ENCODE measurements around the gene ADAM30.

ADAM30 gene

GRCh38 chr1:119908661-119909060 lies 12.3 kb upstream of the ADAM30 start:
- no peak for DNase-seq (ENCODE audit: low read depth in 2 of 2)

- DNase-seq (ENCODE audit: low read depth in 2 of 2), result no peak
Observed at GRCh38 chr1:119906927-119907652, 10.8 kb upstream of the ADAM30 start.

- DNase-seq (ENCODE audit: low read depth in 2 of 2), result no peak
Observed at GRCh38 chr1:119903443-119903835, 7.1 kb upstream of the ADAM30 start.

GRCh38 chr1:119902775-119903442 lies 6.6 kb upstream of the ADAM30 start:
- no peak for DNase-seq (ENCODE audit: low read depth in 2 of 2)

- DNase-seq (ENCODE audit: low read depth in 2 of 2), result no peak
Observed at GRCh38 chr1:119898981-119899720, 2.8 kb upstream of the ADAM30 start.

- no peak for DNase-seq (ENCODE audit: low read depth in 2 of 2)
Observed at GRCh38 chr1:119898530-119898929, 2.2 kb upstream of the ADAM30 start.

- no peak for DNase-seq (ENCODE audit: low read depth in 2 of 2)
Observed at GRCh38 chr1:119895102-119895501, 1.2 kb downstream of the ADAM30 start.

- DNase-seq (ENCODE audit: low read depth in 2 of 2), result no peak
Observed at GRCh38 chr1:119893827-119894700, 2.3 kb downstream of the ADAM30 start.

- DNase-seq (ENCODE audit: low read depth in 2 of 2), result no peak
Observed at GRCh38 chr1:119893238-119893791, 3.0 kb downstream of the ADAM30 start.

GRCh38 chr1:119891386-119891785 lies 4.9 kb downstream of the ADAM30 start:
- DNase-seq (ENCODE audit: low read depth in 2 of 2), result no peak

GRCh38 chr1:119888476-119888875 lies 7.8 kb downstream of the ADAM30 start:
- no peak for DNase-seq (ENCODE audit: low read depth in 2 of 2)

- no peak for DNase-seq (ENCODE audit: low read depth in 2 of 2)
Observed at GRCh38 chr1:119887427-119887826, 8.9 kb downstream of the ADAM30 start.

GRCh38 chr1:119885903-119886783 lies 10.2 kb downstream of the ADAM30 start:
- DNase-seq (ENCODE audit: low read depth in 2 of 2), result peak; percentile 48 to 59

GRCh38 chr1:119884711-119885110 lies 11.6 kb downstream of the ADAM30 start:
- no peak for DNase-seq (ENCODE audit: low read depth in 2 of 2)

- DNase-seq (ENCODE audit: low read depth in 2 of 2), result no peak
Observed at GRCh38 chr1:119883826-119884225, 12.5 kb downstream of the ADAM30 start.

GRCh38 chr1:119882132-119883049 lies 13.9 kb downstream of the ADAM30 start:
- DNase-seq (ENCODE audit: low read depth in 2 of 2), result no peak

- no peak for DNase-seq (ENCODE audit: low read depth in 2 of 2)
Observed at GRCh38 chr1:119879510-119880434, 16.5 kb downstream of the ADAM30 start.

GRCh38 chr1:119878171-119878570 lies 18.1 kb downstream of the ADAM30 start:
- no peak for DNase-seq (ENCODE audit: low read depth in 2 of 2)
